ENCODE results near the gene COL17A1.

- TF ChIP-seq CTCF (IDR thresholded peaks at IDR 0.05; ENCODE audit: low read length) (peak; percentile 30), EZH2phosphoT487 (IDR thresholded peaks at IDR 0.05; ENCODE audit: low read length) (no peak), EZH2 (optimal IDR thresholded peaks at IDR 0.05; ENCODE audit: low read depth, low read length) (no peak)
Measured at GRCh38 chr10:104045151-104046089, 40.3 kb downstream of the COL17A1 start.

Measured in MM.1S (cell line).